Medulla oblongata (tissue), 1 donor: ENCODE measurements around the gene ZIC3.
"Not testable (repeated sequence)": the region's sequence is repeated elsewhere in the genome, so short reads cannot be mapped to it uniquely, and the experiment has no call there.

Source experiments
- DNase-seq: peaks from one replicate; pipeline ENCODE4 v3.0.0-alpha.2; 2015; ENCODE audit errors: extremely low spot score

ZIC3 gene

GRCh38 chrX:137565921-137566745 is at the start of gene ZIC3:
ZIC3 (plus strand) TSS chrX:137566127; CDS start chrX:137566692, 565 bp downstream.
- DNase-seq: peak; percentile 66

GRCh38 chrX:137519459-137519858 is 46.5 kb upstream of the ZIC3 start:
- DNase-seq: no peak

- no peak for DNase-seq
Observed at GRCh38 chrX:137545711-137546651, 19.9 kb upstream of the ZIC3 start.

- no peak for DNase-seq
Observed at GRCh38 chrX:137547291-137547690, 18.6 kb upstream of the ZIC3 start.

- no peak for DNase-seq
Observed at GRCh38 chrX:137548261-137548660, 17.7 kb upstream of the ZIC3 start.

GRCh38 chrX:137549073-137549472 is 16.9 kb upstream of the ZIC3 start:
- no peak for DNase-seq

GRCh38 chrX:137549851-137550664 is 15.9 kb upstream of the ZIC3 start:
- DNase-seq: no peak

- no peak for DNase-seq
Observed at GRCh38 chrX:137550665-137551261, 15.2 kb upstream of the ZIC3 start.

- not testable (repeated sequence) for DNase-seq
Observed at GRCh38 chrX:137552098-137552497, 13.8 kb upstream of the ZIC3 start.

GRCh38 chrX:137562096-137562495 is 3.8 kb upstream of the ZIC3 start:
- DNase-seq: no peak

GRCh38 chrX:137563681-137564651 is 2.0 kb upstream of the ZIC3 start:
- no peak for DNase-seq

GRCh38 chrX:137565318-137565904 is 516 bp upstream of the ZIC3 start:
- DNase-seq: no peak

GRCh38 chrX:137566746-137567679 is 1.1 kb downstream of the ZIC3 start:
- no peak for DNase-seq

GRCh38 chrX:137567682-137568232 is 1.8 kb downstream of the ZIC3 start:
- no peak for DNase-seq

GRCh38 chrX:137568741-137569469 is 3.0 kb downstream of the ZIC3 start:
- DNase-seq: no peak

GRCh38 chrX:137569470-137569891 is 3.6 kb downstream of the ZIC3 start:
- no peak for DNase-seq

GRCh38 chrX:137573324-137574101 is 7.6 kb downstream of the ZIC3 start:
- no peak for DNase-seq
